Measurements from ENCODE around the gene SPHK2. TPM values are rescaled to one million over a fixed set of nuclear protein-coding genes. Genes with fewer than 3 reads are reported as not detected.
"Not testable (repeated sequence)": the region's sequence is repeated elsewhere in the genome, so short reads cannot be mapped to it uniquely, and the experiment has no call there.

The SPHK2 gene
- 7.2 TPM for total RNA-seq

GRCh38 chr19:48618916-48619691 lies at the start of gene SPHK2, which contains the start of gene RPL18:
Gene SPHK2 (plus strand): TSS chr19:48619506. CDS start chr19:48620515, 1,009 bp downstream.
Gene RPL18 (minus strand): TSS chr19:48619178. CDS start chr19:48619143, 35 bp downstream.
- DNase-seq = peak; percentile 99

- no peak for DNase-seq
Observed at GRCh38 chr19:48569814-48570213, 49.5 kb upstream of the SPHK2 start.

GRCh38 chr19:48571378-48572162 lies 47.7 kb upstream of the SPHK2 start:
- no peak for DNase-seq

GRCh38 chr19:48573163-48573505 lies 46.2 kb upstream of the SPHK2 start:
- no peak for DNase-seq

GRCh38 chr19:48575931-48576622 lies 43.2 kb upstream of the SPHK2 start:
- no peak for DNase-seq

- not testable (repeated sequence) for DNase-seq
Observed at GRCh38 chr19:48577908-48578307, 41.4 kb upstream of the SPHK2 start.

GRCh38 chr19:48578891-48579290 lies 40.4 kb upstream of the SPHK2 start:
- DNase-seq = no peak

- DNase-seq = no peak
Observed at GRCh38 chr19:48582168-48582567, 37.1 kb upstream of the SPHK2 start.

GRCh38 chr19:48587387-48587786 lies 31.9 kb upstream of the SPHK2 start:
- no peak for DNase-seq

GRCh38 chr19:48588670-48589401 lies 30.5 kb upstream of the SPHK2 start:
- peak; percentile 77 for DNase-seq

- DNase-seq = no peak
Observed at GRCh38 chr19:48591021-48591420, 28.3 kb upstream of the SPHK2 start.

- DNase-seq = no peak
Observed at GRCh38 chr19:48595171-48595570, 24.1 kb upstream of the SPHK2 start.

GRCh38 chr19:48595833-48596232 lies 23.5 kb upstream of the SPHK2 start:
- no peak for DNase-seq

GRCh38 chr19:48596237-48596636 lies 23.1 kb upstream of the SPHK2 start:
- no peak for DNase-seq

- DNase-seq = no peak
Observed at GRCh38 chr19:48596679-48597465, 22.4 kb upstream of the SPHK2 start.

- no peak for DNase-seq
Observed at GRCh38 chr19:48598996-48599700, 20.2 kb upstream of the SPHK2 start.

GRCh38 chr19:48600679-48601417 lies 18.5 kb upstream of the SPHK2 start:
- DNase-seq = no peak

GRCh38 chr19:48603001-48603400 lies 16.3 kb upstream of the SPHK2 start:
- no peak for DNase-seq

- DNase-seq = no peak
Observed at GRCh38 chr19:48603449-48603848, 15.9 kb upstream of the SPHK2 start.

- DNase-seq = no peak
Observed at GRCh38 chr19:48603850-48604249, 15.5 kb upstream of the SPHK2 start.
